Fibroblast of peridontal ligament (primary cell): Measurements from ENCODE around the gene STX4.

ENCODE experiments used
- DNase-seq: peaks from one replicate; pipeline ENCODE4 v3.0.0-alpha.2; 2010; ENCODE audit errors: extremely low read depth

STX4 gene

GRCh38 chr16:31020536-31020935, 12.8 kb upstream of the STX4 start:
- no peak for DNase-seq

GRCh38 chr16:31022544-31023251, 10.7 kb upstream of the STX4 start:
- no peak for DNase-seq

DNA sequence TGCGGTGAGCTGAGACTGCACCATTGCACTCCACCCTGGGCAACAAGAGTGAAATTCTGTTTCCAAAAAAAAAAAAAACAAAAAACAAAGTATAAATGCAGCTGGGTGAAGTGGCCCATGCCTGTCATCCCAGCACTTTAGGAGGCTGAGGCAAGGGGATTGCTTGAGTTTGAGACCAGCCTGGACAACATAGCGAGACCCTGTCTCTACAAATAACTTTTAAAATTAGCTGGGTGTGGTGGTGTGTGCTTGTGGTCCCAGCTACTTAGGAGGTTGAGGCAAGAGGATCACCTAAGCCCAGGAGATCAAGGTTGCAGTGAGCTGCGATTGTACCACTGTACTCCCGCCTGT, 10.1 kb upstream of the STX4 start:
- no peak for DNase-seq

- no peak for DNase-seq
Observed at GRCh38 chr16:31023627-31024226, 9.6 kb upstream of the STX4 start.

GRCh38 chr16:31025339-31025738, 8.0 kb upstream of the STX4 start:
- no peak for DNase-seq

DNA sequence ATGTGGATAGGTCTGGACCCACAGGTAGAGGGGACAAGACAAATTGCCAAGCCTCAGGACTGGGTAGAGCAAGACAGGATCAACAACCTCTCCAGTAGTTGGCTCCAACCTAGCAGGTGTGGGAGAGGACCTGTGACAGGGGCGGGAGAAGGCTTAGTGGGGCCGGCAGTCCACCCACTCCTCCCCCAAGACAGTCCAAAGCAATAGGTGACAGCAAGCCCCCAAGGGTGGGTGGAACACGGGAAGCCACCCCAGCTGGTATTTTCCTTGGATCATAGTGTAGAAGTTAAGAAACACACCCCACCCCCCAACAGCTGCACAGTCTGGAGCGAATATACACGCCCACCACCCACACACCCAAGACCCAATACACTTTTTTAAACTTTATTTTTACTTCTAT, 4.1 kb upstream of the STX4 start:
- DNase-seq = no peak

- no peak for DNase-seq
Observed at GRCh38 chr16:31031276-31031675, 2.1 kb upstream of the STX4 start.

DNA sequence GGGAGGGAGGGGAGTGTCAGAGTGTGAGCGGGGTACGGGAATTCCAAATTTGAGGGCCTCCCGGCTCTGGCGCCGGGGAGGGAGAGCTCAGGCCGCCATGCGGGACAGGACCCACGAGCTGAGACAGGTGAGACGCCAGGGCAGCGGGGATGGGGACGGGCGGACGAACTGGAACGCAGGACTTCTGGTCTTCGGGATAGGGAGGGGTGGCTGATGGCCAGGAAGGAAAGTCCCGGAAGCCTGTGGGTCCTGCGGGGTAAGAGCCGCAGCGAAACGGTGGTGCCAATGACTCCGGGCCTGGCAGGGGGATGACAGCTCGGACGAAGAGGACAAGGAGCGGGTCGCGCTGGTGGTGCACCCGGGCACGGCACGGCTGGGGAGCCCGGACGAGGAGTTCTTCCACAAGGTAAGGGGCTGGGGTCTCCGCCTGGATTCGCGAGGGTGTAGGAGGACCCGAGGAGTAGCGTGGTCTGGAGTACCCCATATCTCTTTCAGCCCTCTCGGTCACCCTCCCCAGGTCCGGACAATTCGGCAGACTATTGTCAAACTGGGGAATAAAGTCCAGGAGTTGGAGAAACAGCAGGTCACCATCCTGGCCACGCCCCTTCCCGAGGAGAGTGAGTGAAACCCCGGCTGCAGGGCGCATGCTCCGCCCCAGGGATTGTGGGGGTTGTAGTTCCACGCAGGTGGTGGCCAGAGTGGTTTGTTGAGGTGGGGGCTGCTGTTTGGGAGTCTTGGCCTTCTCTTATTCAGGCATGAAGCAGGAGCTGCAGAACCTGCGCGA, 543 bp downstream of the STX4 start:
- peak; percentile 73 for DNase-seq

GRCh38 chr16:31036691-31037090, 3.3 kb downstream of the STX4 start:
- no peak for DNase-seq

DNA sequence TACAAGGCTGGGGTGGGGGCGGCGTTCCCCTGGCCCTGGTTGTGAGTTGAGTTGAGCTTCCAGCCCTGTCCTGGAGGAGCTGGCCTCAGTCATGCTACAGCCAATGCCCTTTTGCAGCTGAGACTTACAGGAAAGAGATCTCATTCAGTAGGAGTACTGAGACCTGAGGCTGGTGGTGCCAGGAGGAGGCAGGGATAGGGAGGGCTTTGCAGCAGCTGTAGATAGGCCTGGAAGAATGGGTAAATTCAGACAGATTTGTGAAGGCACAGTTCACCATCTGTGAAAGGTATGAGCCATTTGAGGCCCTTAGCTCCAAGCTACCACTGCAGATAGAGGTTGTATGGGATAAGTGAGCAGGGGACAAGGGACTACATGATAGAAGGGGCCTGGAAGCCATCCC, 5.6 kb downstream of the STX4 start:
- no peak for DNase-seq

DNA sequence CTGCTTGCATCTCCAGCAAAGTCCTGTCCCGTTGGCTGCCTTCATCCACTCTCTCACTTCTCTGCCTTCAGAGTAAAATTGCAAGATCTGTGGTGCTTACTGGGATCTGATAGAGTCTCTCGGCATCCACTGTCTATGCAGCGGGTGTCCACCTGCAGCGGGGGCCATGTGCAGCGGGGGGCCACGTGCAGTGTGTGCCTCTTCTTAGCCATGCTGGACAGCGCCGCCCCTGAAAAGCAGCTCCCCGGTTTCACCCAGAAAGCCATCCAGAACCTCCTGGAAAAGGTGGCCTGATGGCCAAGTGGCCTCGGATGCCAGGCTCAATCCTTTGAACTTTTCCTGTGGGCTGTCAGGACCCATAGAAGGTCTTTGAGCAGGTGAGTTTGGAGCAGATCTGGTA, 9.5 kb downstream of the STX4 start:
- DNase-seq = no peak

DNA sequence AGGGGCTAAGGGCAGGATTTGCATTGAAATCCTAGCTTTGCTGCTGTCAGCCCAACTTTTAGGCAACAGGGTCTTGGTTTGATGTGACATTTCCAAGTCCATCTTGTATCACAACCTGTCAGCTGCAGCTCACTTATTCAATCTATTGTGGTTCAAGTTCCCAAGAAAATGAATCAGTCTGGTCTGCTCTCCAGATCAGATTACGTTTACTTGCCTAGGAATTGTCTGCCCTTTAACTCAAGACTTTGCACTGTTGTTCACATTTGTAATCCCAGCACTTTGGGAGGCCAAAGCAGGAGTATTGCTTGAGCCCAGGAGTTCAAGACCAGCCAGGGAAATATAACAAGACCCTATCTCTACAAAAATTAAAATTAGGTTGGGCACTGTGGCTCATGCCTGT, 10.0 kb downstream of the STX4 start:
- peak; percentile 42 for DNase-seq

- DNase-seq = no peak
Observed at GRCh38 chr16:31043898-31044481, 10.6 kb downstream of the STX4 start.

DNA sequence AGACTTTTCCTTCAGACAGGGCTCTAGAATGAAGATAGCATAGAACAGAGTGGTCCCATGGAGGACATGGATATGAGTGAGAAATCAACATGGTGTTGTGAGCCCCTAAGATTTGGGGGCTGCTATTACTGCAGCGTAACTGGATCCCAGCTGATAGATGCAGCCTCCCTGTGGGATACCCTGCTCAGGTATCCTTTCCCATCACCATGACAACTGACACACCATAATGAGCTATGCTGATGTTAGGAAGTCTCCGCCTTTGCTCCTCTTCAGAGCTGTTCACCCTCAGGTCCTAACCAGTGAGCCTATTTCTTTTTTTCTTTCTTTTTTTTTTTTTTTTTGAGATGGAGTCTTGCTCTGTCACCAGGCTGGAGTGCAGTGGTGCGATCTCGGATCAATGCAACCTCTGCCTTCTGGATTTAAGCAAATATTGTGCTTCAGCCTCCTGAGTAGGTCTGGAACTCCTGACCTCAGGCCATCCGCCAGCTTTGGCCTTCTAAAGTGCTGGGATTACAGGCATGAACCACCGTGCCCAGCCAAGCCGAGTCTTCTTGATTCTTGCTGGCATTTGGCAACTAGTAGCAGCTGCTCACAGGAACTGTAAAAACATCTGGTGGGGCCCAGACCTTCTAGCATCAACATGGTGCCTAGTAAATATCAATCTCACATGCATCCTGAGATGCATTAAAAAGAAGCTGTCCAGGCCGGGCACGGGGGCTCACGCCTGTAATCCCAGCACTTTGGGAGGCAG, 17.1 kb downstream of the STX4 start:
- DNase-seq = peak; percentile 36

- DNase-seq = peak; percentile 94
Observed at GRCh38 chr16:31052114-31052513, 18.8 kb downstream of the STX4 start.

DNA sequence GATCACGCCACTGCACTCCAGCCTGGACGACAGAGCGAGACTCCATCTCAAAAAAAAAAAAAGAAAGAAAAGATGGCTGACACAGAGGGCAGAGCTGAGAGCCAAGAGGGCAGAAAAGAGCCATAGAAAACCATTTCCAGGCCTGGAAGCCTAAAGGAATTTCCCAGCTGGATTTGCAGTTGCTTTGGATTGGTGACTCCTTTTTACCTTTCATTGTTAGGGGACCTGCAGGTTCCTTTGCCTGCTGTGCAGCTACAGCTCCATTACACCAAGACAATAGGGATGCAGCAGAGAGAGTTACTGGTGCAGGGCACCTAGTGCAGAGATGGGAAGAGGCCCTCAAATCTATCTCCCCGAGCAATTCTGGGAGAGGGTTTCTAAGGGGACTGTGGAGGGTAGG, 22.3 kb downstream of the STX4 start:
- no peak for DNase-seq

DNA sequence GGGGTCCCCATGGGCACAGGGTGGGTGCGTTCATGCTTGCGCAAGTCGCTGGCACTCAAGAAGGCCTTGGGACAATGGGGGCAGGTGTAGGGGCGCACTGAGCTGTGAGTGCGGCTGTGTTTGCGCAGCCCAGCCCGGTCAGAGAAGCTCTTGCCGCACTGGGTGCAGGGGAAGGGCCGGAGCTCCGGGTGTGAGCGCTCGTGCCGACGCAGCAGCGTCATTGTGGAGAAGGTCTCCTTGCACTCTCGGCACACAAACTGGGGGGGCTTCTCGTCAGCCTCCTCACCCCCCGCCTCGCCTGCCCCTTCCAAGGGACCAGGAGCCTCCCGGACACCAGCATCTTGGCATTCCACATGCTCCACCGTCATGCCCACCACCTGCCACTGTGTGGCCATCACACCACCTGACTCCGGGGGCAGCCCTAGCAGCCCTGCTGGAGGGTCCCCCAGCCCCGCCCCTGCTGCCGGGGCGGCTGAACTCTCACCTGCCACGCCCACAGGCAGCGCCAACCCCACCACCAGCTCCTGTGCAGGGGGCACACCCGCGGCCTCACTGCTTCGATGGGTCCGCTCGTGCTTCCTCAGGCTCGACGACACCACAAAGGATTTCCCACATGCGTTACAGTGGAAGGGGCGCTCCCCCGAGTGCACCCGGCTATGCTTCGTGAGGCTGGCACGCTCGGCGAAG, 27.9 kb downstream of the STX4 start:
- DNase-seq = no peak

DNA sequence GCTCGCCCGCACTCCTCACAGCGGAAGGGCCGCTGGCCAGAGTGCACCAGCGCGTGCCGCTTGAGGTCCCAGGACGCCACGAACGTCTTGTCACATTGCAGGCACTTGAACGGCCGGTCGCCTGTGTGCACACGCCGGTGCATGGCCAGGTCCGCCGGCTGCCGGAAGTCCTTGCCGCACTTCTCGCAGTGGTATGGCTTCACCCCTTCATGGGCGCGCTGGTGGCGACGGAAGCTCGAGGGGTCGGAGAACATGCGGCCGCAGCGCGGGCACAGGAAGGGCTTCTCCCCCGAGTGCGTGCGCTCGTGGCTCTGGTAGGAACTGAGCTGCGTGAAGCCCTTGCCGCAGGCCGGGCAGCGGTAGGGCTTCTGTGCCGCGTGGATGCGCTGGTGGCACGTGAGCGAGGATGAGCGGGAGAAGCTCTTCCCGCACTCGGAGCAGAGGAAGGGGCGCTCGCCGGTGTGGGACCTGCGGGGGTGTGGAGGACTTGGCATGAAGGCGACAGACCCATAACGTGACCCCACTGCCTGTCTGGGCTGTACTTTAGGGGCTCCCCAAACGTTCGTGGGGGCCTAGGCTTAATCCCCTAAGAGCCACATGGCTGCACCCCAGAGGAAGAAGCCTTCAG, 28.6 kb downstream of the STX4 start:
- no peak for DNase-seq

GRCh38 chr16:31063495-31063842, 30.1 kb downstream of the STX4 start:
- no peak for DNase-seq

DNA sequence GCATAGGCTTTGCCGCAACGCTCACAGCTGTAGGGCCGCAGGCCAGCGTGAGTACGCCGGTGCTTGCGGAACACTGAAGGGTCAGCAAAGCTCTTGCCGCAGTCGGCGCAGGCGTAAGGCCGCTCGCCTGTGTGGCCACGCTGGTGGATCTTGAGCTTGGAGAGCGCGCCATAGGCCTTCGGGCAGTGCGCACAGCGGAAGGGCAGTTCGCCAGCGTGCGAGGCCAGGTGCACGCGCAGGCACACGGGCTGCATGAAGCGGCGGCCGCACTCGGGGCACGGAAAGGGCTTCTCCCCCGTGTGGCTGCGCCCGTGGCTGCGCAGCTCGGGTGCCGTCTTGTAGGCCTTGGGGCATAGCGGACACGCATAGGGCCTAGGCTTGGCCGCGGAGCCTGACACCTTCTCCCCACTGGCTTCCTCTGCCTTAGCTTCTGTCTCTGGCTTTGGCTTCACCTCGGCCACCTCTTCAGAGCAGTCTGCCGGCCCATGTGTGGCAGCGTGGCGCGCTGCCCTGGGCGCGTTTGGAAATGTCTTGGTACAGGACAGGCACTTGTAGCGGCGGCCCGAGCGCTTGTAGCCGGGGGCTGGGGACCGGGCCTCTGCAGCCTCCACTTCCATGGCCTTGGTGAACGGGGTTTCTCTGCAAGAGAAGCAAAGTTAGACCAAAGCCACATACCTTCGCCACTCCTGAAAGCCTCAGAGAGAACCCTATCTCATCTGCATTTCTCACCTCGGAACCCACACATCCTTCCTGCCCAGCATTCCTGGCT, 30.7 kb downstream of the STX4 start:
- no peak for DNase-seq
